Osteocyte (in vitro differentiated cells): Measurements from ENCODE around the gene TBC1D5. TPM values are rescaled to one million over a fixed set of nuclear protein-coding genes. Genes with fewer than 3 reads are reported as not detected.
"Not testable (repeated sequence)": the region's sequence is repeated elsewhere in the genome, so short reads cannot be mapped to it uniquely, and the experiment has no call there.

ENCODE experiments used
- DNase-seq: peaks from one replicate; pipeline ENCODE4 v3.0.0; 2021; ENCODE audit warnings: mixed read lengths; ENCODE audit not compliant: unreplicated experiment; ENCODE audit errors: extremely low spot score
- H3K27ac Mint-ChIP-seq: one replicate; pipeline ENCODE4 v1.8.0; 2021; ENCODE audit warnings: mild to moderate bottlenecking, mixed read lengths; ENCODE audit not compliant: unreplicated experiment
- H3K27me3 Mint-ChIP-seq: one replicate; pipeline ENCODE4 v1.8.0; 2021; ENCODE audit warnings: mixed read lengths; ENCODE audit not compliant: unreplicated experiment
- H3K36me3 Mint-ChIP-seq: one replicate; pipeline ENCODE4 v1.8.0; 2021; ENCODE audit warnings: mixed read lengths; ENCODE audit not compliant: unreplicated experiment
- H3K4me1 Mint-ChIP-seq: one replicate; pipeline ENCODE4 v1.8.0; 2021; ENCODE audit warnings: mixed read lengths; ENCODE audit not compliant: unreplicated experiment
- H3K4me3 Mint-ChIP-seq: one replicate; pipeline ENCODE4 v1.8.0; 2021; ENCODE audit warnings: mild to moderate bottlenecking, moderate library complexity, mixed read lengths; ENCODE audit not compliant: unreplicated experiment
- H3K9me3 Mint-ChIP-seq: one replicate; pipeline ENCODE4 v1.8.0; 2021; ENCODE audit warnings: mixed read lengths; ENCODE audit not compliant: unreplicated experiment
- total RNA-seq: library from RNA; stranded (reverse); gene quantifications from 2 replicates; pipeline ENCODE4 v1.2.1, GENCODE V29; 2021
- TF ChIP-seq, protein P1 (sequence below): fragments of 200-600 bp; sonication (generic); IDR thresholded peaks from 2 replicates; pipeline ENCODE4 v1.5.0; 2021; ENCODE audit warnings: antibody characterized with exemption, mild to moderate bottlenecking, moderate library complexity

Gene TBC1D5
- total RNA-seq, 1 donor from 2014 or later, result 69.2 TPM

DNA sequence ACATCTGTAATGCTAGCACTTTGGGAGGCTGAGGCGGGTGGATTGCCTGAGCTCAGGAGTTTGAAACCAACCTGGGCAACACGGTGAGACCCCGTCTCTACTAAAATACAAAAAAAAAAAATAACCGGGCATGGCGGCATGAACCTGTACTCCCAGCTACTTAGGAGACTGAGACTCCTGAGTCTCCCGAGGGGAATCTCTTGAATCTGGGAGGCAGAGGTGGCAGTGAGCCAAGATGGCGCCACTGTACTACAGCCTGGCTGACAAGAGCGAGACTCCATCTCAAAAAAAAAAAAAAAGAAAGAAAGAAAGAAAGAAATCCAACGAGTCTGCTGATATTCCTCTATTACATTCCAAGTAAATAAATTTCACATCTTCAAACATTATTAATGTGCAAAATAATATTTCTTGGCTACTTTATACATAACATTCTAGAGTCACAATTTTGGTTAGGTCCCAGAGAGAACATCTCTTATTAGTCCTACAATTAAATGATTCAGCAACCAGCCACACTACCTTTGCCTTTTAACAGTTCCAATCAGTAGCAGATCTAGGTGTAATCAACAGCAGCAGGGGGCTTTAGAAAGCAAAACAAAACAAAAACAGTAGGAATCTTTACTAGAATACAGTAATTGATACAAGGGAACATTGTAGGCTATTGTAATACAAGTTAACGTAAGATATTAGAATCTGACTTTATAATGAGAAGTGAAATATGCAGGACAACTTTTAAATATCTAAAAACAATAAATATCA, 195.8 kb downstream of the TBC1D5 start:
- no peak for DNase-seq
- no peaks in the 10 kb centered on the region for H3K27me3 Mint-ChIP-seq
- H3K36me3 Mint-ChIP-seq, result no peaks in the 10 kb centered on the region
- H3K4me3 Mint-ChIP-seq, result no peak overlapping the region
- peaks cover 1% of the 10 kb centered on the region for H3K9me3 Mint-ChIP-seq
- no peak overlapping the region for H3K27ac Mint-ChIP-seq
- TF ChIP-seq, protein P1, sequence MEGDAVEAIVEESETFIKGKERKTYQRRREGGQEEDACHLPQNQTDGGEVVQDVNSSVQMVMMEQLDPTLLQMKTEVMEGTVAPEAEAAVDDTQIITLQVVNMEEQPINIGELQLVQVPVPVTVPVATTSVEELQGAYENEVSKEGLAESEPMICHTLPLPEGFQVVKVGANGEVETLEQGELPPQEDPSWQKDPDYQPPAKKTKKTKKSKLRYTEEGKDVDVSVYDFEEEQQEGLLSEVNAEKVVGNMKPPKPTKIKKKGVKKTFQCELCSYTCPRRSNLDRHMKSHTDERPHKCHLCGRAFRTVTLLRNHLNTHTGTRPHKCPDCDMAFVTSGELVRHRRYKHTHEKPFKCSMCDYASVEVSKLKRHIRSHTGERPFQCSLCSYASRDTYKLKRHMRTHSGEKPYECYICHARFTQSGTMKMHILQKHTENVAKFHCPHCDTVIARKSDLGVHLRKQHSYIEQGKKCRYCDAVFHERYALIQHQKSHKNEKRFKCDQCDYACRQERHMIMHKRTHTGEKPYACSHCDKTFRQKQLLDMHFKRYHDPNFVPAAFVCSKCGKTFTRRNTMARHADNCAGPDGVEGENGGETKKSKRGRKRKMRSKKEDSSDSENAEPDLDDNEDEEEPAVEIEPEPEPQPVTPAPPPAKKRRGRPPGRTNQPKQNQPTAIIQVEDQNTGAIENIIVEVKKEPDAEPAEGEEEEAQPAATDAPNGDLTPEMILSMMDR, result no peak
- peaks cover 2% of the 10 kb centered on the region for H3K4me1 Mint-ChIP-seq

DNA sequence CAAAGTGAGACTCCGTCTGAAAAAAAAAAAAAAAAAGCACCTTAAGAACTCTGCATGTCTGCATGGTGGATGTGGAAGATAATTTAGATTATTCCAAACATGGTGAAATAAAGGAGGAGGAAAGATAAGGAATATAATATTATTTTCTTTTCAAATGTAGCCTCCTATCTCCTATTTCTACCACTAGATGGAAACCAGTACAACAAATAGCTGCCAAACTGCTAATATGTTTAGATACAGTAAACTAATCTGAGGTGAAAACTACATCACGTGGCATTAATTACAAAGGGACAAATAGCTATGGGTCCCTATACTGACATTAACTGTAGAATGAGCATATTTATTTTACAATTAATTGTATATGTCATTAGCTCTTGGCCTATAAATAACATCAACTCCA, 197.8 kb downstream of the TBC1D5 start:
- Mint-ChIP-seq H3K9me3 (peaks cover 6% of the 10 kb centered on the region), H3K36me3 (peaks cover 3% of the 10 kb centered on the region), H3K27me3 (no peaks in the 10 kb centered on the region), H3K4me1 (peaks cover 2% of the 10 kb centered on the region), H3K27ac (no peak overlapping the region), H3K4me3 (no peak overlapping the region)
- TF ChIP-seq, protein P1, result peak; percentile 50
- no peak for DNase-seq

DNA sequence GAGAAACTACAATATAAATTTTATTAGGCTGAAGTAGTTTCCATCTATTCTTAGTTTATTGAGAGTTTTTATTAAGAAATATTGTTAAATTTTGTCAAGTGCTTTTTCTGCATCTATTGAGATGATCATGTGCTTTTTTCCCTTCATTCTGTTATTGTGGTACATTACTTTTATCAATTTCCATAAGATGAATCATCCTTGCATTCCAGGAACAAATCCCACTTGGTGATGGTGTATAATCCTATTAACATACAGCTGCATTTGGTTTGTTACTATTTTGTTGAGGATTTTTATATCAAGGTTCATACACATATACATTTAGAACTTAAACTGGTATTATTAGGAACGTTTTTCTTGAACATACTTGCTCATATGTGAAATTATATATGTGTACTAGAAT, 199.8 kb downstream of the TBC1D5 start:
- peaks cover 3% of the 10 kb centered on the region for H3K36me3 Mint-ChIP-seq
- H3K9me3 Mint-ChIP-seq, result peaks cover 6% of the 10 kb centered on the region
- peaks cover 2% of the 10 kb centered on the region for H3K4me1 Mint-ChIP-seq
- TF ChIP-seq, protein P1, result no peak
- H3K27ac Mint-ChIP-seq, result no peak overlapping the region
- H3K4me3 Mint-ChIP-seq, result no peak overlapping the region
- no peaks in the 10 kb centered on the region for H3K27me3 Mint-ChIP-seq
- DNase-seq, result no peak

DNA sequence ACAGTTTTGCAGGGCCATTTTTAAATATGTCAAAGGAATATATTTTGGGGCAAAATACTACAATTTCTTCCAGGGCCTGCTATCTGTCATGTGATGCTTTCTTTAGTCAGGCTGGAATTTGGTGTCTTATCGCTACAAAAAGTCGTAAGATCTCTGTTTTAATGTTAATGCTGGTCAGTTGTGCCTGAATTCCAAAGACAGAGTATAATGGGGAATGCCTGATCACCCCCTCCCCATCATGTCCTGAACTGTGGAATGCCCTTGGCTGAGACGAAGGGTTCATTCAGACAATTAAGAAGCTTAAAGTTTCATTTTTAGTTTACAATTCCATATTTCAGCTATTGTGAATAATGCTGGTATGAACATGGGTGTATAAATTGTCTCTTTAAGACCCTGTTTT, 203.0 kb downstream of the TBC1D5 start:
- H3K9me3 Mint-ChIP-seq, result peaks cover 6% of the 10 kb centered on the region
- TF ChIP-seq, protein P1, result no peak
- H3K36me3 Mint-ChIP-seq, result peaks cover 3% of the 10 kb centered on the region
- no peaks in the 10 kb centered on the region for H3K27me3 Mint-ChIP-seq
- H3K27ac Mint-ChIP-seq, result no peak overlapping the region
- no peak overlapping the region for H3K4me3 Mint-ChIP-seq
- H3K4me1 Mint-ChIP-seq, result peaks cover 2% of the 10 kb centered on the region
- no peak for DNase-seq

DNA sequence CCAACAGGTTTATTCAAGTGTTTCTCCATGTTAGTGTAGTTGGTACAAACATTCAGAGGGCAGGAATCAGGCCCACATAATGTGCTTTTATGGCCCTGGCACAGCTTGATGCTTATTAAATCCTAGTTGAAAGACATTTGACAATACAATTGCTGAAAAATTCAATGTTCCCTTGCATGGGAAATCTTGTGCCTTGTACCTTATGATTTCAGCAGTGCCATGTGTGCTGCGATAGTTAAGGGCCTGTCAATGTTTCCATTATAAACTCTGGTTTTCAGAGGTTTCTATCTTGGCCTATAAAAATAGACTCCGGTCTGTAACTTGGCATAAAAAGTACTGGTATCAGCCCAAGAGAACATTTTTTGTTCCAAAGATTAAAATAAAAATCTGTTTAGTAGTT, 207.2 kb downstream of the TBC1D5 start:
- peaks cover 3% of the 10 kb centered on the region for H3K4me1 Mint-ChIP-seq

DNA sequence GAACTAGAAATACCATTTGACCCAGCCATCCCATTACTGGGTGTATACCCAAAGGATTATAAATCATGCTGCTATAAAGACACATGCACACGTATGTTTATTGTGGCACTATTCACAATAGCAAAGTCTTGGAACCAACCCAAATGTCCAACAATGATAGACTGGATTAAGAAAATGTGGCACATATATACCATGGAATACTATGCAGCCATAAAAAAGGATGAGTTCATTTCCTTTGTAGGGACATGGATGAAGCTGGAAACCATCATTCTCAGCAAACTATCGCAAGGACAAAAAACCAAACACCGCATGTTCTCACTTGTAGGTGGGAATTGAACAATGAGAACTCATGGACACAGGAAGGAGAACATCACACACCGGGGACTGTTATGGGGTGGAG, 210.0 kb downstream of the TBC1D5 start:
- not testable (repeated sequence) for H3K9me3 Mint-ChIP-seq, H3K27me3 Mint-ChIP-seq, H3K4me1 Mint-ChIP-seq, H3K36me3 Mint-ChIP-seq, DNase-seq, H3K27ac Mint-ChIP-seq, H3K4me3 Mint-ChIP-seq

More for the DNA sequence above, 207.2 kb downstream of the TBC1D5 start:
- Mint-ChIP-seq H3K36me3 (peaks cover 2% of the 10 kb centered on the region), H3K27me3 (no peaks in the 10 kb centered on the region), H3K27ac (no peak overlapping the region), H3K4me3 (no peak overlapping the region), H3K9me3 (no peaks in the 10 kb centered on the region)
- TF ChIP-seq, protein P1, result no peak
- DNase-seq, result no peak
